WI38 (cell line): Measurements from ENCODE around the gene NARF.
"Not testable (repeated sequence)": the region's sequence is repeated elsewhere in the genome, so short reads cannot be mapped to it uniquely, and the experiment has no call there.

ENCODE experiments used
- H3K4me3 ChIP-seq: 2 replicates; pipeline ENCODE4 v1.5.1; 2011; ENCODE audit warnings: low read depth, mild to moderate bottlenecking, control low read depth, low read length
- TF ChIP-seq, protein P1 (sequence below): IDR thresholded peaks from 2 replicates; pipeline ENCODE4 v1.5.1; 2012; ENCODE audit warnings: low read depth, mild to moderate bottlenecking, control low read depth, low read length

Gene NARF

DNA sequence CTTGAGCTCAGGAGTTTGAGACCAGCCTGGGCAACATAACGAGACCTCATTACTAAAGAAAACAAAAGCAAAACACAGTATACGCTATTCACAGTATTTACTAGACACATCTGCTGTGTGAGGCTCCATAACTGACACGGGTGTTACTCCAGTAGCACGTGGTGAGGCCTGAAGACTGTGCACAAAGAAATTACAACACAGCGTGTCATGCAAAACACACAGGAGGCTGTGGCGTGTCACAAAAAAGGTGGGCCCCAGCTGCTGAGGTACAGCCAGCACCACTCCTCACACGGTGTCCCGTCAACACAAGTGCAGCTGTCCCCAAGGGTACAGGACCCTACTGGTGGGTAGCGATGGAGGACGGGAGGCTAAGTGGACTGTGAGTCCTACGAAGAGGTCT is 10.7 kb upstream of the NARF start:
- H3K4me3 ChIP-seq: no peak overlapping the region
- TF ChIP-seq, protein P1, sequence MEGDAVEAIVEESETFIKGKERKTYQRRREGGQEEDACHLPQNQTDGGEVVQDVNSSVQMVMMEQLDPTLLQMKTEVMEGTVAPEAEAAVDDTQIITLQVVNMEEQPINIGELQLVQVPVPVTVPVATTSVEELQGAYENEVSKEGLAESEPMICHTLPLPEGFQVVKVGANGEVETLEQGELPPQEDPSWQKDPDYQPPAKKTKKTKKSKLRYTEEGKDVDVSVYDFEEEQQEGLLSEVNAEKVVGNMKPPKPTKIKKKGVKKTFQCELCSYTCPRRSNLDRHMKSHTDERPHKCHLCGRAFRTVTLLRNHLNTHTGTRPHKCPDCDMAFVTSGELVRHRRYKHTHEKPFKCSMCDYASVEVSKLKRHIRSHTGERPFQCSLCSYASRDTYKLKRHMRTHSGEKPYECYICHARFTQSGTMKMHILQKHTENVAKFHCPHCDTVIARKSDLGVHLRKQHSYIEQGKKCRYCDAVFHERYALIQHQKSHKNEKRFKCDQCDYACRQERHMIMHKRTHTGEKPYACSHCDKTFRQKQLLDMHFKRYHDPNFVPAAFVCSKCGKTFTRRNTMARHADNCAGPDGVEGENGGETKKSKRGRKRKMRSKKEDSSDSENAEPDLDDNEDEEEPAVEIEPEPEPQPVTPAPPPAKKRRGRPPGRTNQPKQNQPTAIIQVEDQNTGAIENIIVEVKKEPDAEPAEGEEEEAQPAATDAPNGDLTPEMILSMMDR: no peak

DNA sequence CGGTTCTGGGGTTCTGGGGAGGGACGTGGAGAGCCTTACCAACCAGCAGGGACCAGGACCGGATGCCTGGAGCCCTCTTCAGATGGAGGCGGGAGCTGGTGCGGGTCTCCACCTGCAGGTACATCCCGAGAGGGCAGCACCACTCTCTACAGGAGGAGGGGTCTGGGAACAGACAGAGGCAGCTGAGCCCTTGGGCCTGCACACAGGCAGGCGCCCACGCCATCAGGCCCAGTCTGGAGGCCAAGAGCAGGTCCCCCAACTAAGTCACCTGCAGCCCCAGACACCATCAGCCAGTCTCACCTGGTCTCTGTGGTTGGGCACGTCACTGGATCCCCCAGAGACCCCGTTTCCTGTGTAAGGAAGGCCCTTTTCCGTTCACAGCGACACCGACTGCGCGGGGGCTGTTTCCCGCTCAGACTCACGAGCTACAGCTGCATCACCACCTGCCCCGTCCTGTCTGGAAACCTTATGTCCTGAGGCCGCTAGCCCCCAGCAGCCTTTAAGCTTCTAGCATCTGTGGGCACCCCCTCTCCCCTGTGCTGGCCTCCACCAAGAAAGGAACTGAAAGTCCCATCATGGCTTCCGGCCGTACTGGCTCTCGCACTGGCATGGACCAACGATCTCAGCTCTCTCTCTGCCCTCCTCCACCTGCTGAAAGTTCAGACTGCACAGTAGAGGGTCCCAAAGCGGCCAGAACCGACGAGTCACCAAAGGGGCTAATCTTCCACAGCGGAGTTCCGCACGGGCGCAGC is 9.2 kb upstream of the NARF start:
- H3K4me3 ChIP-seq: peak overlapping the region; percentile 89
- TF ChIP-seq, protein P1: no peak

DNA sequence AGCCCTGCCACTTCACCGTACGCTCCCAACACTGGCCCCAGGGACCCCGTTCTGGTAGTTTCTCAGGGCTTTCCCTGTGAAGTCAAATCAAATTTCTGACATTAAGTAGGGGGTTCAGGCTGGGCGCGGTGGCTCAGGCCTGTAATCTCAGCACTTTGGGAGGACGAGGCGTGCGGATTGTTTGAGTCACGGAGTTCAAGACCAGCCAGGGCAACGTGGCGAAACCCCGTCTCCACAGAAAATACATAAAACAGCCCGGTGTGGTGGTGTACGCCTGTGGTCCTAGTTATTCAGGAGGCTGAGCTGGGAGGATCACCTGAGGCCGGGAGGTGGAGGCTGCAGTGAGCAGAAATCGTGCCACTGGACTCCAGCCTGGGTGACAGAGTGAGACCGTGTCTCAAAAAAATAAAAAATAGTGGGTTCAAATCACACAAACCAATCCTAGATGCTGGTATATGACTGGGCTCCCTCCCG is 8.6 kb upstream of the NARF start:
- peak overlapping the region; percentile 89 for H3K4me3 ChIP-seq
- TF ChIP-seq, protein P1: no peak

DNA sequence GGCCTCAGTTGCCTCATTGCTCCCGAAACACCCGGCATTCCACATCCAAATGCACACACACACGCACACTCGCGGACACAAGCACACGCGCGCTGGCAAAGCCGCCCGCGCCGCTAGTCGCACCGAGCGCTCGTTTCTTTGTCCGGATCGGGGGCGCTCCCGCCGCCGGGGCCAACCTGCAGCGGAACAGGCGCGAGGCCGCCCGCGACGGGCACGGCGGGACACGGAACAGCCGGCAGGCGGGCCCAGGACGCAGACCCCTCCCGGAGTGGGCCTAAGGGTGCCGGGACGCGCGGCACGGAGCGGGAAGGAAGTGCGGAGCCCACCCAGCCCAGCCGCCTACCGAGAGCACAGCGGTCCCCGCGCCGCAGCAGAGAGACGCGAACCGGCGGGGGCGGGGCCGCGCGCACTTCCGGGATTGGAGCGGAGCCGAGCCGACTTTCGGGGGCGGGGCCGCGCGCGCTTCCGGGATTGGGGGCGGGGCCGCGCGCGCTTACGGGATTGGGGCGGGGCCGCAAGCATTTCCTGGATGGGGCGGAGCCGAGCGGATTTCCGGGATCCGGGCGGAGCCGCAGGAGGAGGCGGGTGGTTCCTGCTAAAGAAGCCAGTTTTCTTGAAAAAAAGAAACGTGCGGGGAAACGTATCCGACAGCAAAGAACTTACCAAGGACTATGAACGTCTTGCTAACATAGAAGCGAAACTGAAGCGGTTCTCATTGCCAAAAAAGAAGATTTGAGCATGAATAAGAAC is 8.0 kb upstream of the NARF start, which contains the start of gene CYBC1:
TSS of gene CYBC1 (minus strand) at position 396 of the 750 bp plus-strand sequence. CDS start 1,498 bp downstream, outside the sequence.
- TF ChIP-seq, protein P1: no peak
- H3K4me3 ChIP-seq: peak within 1 kb of the TSS; percentile 89

DNA sequence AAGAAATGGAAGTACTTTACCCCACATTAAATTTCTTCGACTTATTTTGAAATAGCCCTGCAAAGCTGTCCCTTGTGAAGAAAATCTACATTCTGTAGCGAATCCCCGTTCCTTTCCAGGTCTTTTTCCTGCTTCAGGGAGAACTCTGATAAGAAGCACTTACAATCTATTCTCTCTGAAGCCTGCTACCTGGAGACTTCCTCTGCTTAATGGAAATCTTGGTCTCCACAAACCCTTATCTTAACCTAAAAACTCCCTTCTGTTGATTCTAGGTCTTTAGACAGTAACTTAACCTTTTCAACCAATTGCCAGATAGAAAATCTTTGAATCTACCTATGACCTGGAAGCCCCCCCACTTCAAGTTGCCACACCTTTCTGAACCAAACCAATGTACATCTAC is 6.4 kb upstream of the NARF start:
- TF ChIP-seq, protein P1: no peak
- no peak overlapping the region for H3K4me3 ChIP-seq

DNA sequence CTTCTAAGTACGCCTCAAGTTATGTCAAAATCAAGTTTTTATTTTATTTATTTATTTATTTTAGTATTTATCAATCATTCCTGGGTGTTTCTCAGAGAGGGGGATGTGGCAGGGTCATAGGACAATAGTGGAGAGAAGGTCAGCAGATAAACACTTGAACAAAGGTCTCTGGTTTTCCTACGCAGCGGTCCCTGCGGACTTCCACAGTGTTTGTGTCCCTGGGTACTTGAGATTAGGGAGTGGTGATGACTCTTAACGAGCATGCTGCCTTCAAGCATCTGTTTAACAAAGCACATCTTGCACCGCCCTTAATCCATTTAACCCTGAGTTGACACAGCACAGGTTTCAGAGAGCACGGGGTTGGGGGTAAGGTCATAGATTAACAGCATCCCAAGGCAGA is 5.4 kb upstream of the NARF start:
- not testable (repeated sequence) for H3K4me3 ChIP-seq

DNA sequence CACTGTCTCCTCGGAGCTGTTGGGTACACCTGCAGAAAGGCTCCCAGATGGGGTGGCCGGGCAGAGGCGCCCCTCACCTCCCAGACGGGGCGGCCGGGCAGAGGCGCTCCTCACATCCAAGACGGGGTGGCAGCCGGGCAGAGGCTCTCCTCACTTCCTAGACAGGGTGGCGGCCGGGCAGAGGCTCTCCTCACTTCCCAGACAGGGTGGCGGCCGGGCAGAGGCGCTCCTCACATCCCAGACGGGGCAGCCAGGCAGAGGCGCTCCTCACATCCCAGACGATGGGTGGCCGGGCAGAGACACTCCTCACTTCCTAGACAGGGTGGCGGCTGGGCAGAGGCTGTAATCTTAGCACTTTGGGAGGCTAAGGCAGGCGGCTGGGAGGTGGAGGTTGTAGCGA is 4.8 kb upstream of the NARF start:
- H3K4me3 ChIP-seq: not testable (repeated sequence)
